Neural cell (in vitro differentiated cells): ENCODE data around the gene SLC9A1.

Source experiments
- EP300 ChIP-seq: fragments of 450-650 bp; conservative IDR thresholded peaks from 2 replicates; pipeline ENCODE4 v1.6.1; 2014; ENCODE audit warnings: antibody characterized with exemption, mild to moderate bottlenecking, moderate library complexity; ENCODE audit not compliant: poor library complexity, severe bottlenecking
- EZH2 ChIP-seq: fragments of 200-600, 300-800 bp; shearing (Covaris generic), sonication (generic); IDR thresholded peaks from 2 replicates; pipeline ENCODE4 v1.6.1; 2014; ENCODE audit warnings: antibody characterized with exemption, low read length, borderline replicate concordance, mild to moderate bottlenecking; ENCODE audit not compliant: insufficient read depth, poor library complexity, severe bottlenecking
- RAD21 ChIP-seq: fragments of 450-650 bp; conservative IDR thresholded peaks from 2 replicates; pipeline ENCODE4 v1.6.1; 2014; ENCODE audit warnings: antibody characterized with exemption, mild to moderate bottlenecking, moderate library complexity
- TF ChIP-seq, protein P1 (sequence below): fragments of 450-650 bp; IDR thresholded peaks from 2 replicates; pipeline ENCODE4 v1.5.1; 2014; ENCODE audit warnings: antibody characterized with exemption, mild to moderate bottlenecking, moderate library complexity; ENCODE audit not compliant: poor library complexity, severe bottlenecking

DNA sequence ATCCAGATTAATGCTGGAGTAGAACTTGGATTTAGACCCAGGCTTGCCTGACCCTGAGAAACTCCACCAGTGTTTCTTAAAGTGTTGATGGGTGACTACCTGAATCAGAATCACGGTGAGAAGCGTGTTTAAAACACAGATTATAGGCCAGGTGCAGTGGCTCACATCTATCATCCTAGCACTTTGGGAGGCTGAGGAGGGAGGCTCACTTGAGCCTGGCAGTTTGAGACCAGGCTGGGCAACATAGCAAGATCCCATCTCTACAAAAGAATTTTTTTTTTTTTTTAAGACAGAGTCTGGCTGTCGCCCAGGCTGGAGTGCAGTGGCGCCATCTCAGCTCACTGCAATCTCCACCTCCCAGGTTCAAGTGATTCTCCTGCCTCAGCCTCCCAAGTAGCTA is 86.0 kb downstream of the SLC9A1 start:
- TF ChIP-seq, protein P1, sequence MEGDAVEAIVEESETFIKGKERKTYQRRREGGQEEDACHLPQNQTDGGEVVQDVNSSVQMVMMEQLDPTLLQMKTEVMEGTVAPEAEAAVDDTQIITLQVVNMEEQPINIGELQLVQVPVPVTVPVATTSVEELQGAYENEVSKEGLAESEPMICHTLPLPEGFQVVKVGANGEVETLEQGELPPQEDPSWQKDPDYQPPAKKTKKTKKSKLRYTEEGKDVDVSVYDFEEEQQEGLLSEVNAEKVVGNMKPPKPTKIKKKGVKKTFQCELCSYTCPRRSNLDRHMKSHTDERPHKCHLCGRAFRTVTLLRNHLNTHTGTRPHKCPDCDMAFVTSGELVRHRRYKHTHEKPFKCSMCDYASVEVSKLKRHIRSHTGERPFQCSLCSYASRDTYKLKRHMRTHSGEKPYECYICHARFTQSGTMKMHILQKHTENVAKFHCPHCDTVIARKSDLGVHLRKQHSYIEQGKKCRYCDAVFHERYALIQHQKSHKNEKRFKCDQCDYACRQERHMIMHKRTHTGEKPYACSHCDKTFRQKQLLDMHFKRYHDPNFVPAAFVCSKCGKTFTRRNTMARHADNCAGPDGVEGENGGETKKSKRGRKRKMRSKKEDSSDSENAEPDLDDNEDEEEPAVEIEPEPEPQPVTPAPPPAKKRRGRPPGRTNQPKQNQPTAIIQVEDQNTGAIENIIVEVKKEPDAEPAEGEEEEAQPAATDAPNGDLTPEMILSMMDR: no peak
- no peak for TF ChIP-seq EP300
- TF ChIP-seq EZH2: no peak
- TF ChIP-seq RAD21: no peak
